Common myeloid progenitor, CD34-positive (primary cell): ENCODE measurements around the gene PBRM1.

ENCODE experiments used
- CTCF ChIA-PET: fragments of 350-600 bp; sonication (Branson Sonifier 250); formaldehyde crosslinking; loops from one replicate; lab custom pipeline; 2021; ENCODE audit warnings: antibody characterized with exemption; lab: Charles Lee
- POLR2A ChIA-PET: fragments of 350-600 bp; sonication (Branson Sonifier 250); formaldehyde crosslinking; loops from one replicate; lab custom pipeline; 2021; ENCODE audit warnings: antibody characterized with exemption; lab: Charles Lee
- DNase-seq, 3 donors: peaks; one replicate each; pipeline versions ENCODE4 v3.0.0 to v3.0.0-alpha.2; 2013
- H3K27ac ChIP-seq, 2 experiments: 1 replicate in 1 of 2; 2 replicates in 1 of 2; pipeline ENCODE4 v1.7.0; 2013; ENCODE audit warnings: inconsistent platforms in 2 of 2, low read length in 2 of 2, mild to moderate bottlenecking in 2 of 2, low read depth in 1 of 2, moderate library complexity in 1 of 2; ENCODE audit not compliant: severe bottlenecking in 2 of 2, insufficient read depth in 1 of 2, poor library complexity in 1 of 2
- H3K27me3 ChIP-seq, 5 experiments: replicated peaks in 2 of 5; 1 replicate in 3 of 5; 2 replicates in 2 of 5; pipeline versions ENCODE4 v1.6.1 to v1.7.0; 2013; ENCODE audit warnings: low read length in 4 of 5, mild to moderate bottlenecking in 2 of 5, moderate library complexity in 2 of 5, inconsistent platforms in 1 of 5; ENCODE audit not compliant: insufficient read depth in 5 of 5, control insufficient read depth in 4 of 5
- H3K36me3 ChIP-seq, 4 experiments: 1 replicate in 2 of 4; 2 replicates in 2 of 4; pipeline versions ENCODE4 v1.6.1 to v1.7.0; 2013; ENCODE audit warnings: low read length in 3 of 4, control low read depth in 1 of 4, mild to moderate bottlenecking in 1 of 4; ENCODE audit not compliant: control insufficient read depth in 4 of 4, insufficient read depth in 4 of 4
- H3K4me1 ChIP-seq, 4 experiments: 1 replicate in 3 of 4; 2 replicates in 1 of 4; pipeline versions ENCODE4 v1.6.1 to v1.7.1; 2013; ENCODE audit warnings: low read length in 3 of 4, mild to moderate bottlenecking in 3 of 4, control low read depth in 1 of 4, inconsistent platforms in 1 of 4, moderate library complexity in 1 of 4; ENCODE audit not compliant: control insufficient read depth in 4 of 4, insufficient read depth in 4 of 4; ENCODE audit errors: control extremely low read depth in 1 of 4
- H3K4me3 ChIP-seq, 7 experiments: 1 replicate in 4 of 7; 2 replicates in 3 of 7; pipeline versions ENCODE4 v1.5.1 to v1.7.0; 2013; ENCODE audit warnings: mild to moderate bottlenecking in 7 of 7, low read length in 6 of 7, moderate library complexity in 6 of 7, inconsistent platforms in 2 of 7, low read depth in 2 of 7, control low read depth in 1 of 7; ENCODE audit not compliant: insufficient read depth in 4 of 7, control insufficient read depth in 1 of 7; ENCODE audit errors: extremely low read depth in 1 of 7
- H3K9me3 ChIP-seq, 5 experiments: 1 replicate in 4 of 5; 2 replicates in 1 of 5; pipeline versions ENCODE4 v1.6.1 to v1.7.1; 2013; ENCODE audit warnings: low read length in 4 of 5, mild to moderate bottlenecking in 2 of 5, inconsistent platforms in 1 of 5, low read depth in 1 of 5, moderate library complexity in 1 of 5; ENCODE audit not compliant: control insufficient read depth in 4 of 5, insufficient read depth in 2 of 5; ENCODE audit errors: control extremely low read depth in 1 of 5
- WGBS: methylation state at CpG from one replicate; pipeline ENCODE4 v1.1.5; 2013; ENCODE audit not compliant: insufficient coverage; 5-methylcytosine and 5-hydroxymethylcytosine counted together

The PBRM1 gene

GRCh38 chr3:52537726-52538421, 147.8 kb downstream of the PBRM1 start:
- CTCF ChIA-PET = interaction anchor here (1.0 to 1.1 kb wide), 2 partner anchors 14 to 71 kb away, joined by 3 read pairs; no protein-coding TSS in a partner anchor
- Histone ChIP-seq H3K27me3 (no peaks in the 10 kb centered on the region), H3K4me1 (peaks cover 10 to 51% (median 41%) of the 10 kb centered on the region in 4 experiments), H3K27ac (no peak overlapping the region), H3K36me3 (peaks cover 3 to 26% (median 7%) of the 10 kb centered on the region in 4 experiments), H3K9me3 (no peaks in the 10 kb centered on the region), H3K4me3 (peak overlapping the region in 6 of 7 experiments; percentile 32 to 91 (median 84))
- 91% methylated on average over 7 of the region's 7 CpGs for WGBS
- POLR2A ChIA-PET = no interaction called here
- no peak for DNase-seq

DNA sequence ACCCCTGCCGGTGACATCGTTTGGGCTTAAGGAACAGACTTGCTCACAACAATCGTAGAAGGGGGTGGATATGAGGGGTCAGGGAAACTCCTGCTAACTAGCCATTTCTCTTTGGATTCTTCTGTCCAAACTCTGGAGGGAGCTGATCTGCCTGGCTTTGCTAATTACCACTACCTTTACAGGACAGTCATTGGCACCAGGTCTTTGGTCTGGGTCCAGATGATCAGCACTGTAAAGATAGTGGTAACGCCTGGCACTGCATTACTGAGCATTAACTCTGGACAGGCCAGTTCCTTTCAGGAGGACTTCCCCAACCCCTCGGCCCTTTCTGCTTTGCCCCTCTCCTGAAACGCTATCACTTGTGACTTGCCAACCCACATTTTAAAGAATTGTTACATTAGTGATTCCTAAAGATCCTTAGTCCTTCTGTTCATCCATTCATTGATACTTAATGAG, 148.5 kb downstream of the PBRM1 start:
- 10% methylated on average over 6 of the region's 6 CpGs for WGBS
- DNase-seq = no peak
- Histone ChIP-seq H3K4me3 (peak overlapping the region; percentile 48 to 91 (median 87)), H3K27me3 (no peaks in the 10 kb centered on the region), H3K4me1 (peaks cover 13 to 58% (median 47%) of the 10 kb centered on the region in 4 experiments), H3K9me3 (no peaks in the 10 kb centered on the region), H3K36me3 (peaks cover 3 to 26% (median 7%) of the 10 kb centered on the region in 4 experiments), H3K27ac (peak overlapping the region; percentile 56 to 86)
- ChIA-PET POLR2A (interaction anchor here (1.1 kb wide), 1 partner anchor 15 kb away, joined by 3 read pairs; no protein-coding TSS in a partner anchor), CTCF (interaction anchor here (1.0 to 1.4 kb wide), 3 partner anchors 14 to 71 kb away, joined by 3 read pairs; no protein-coding TSS in a partner anchor)

GRCh38 chr3:52536369-52537164, 149.1 kb downstream of the PBRM1 start, which contains the start of gene UQCC5:
UQCC5 (plus strand) TSS chr3:52536605; CDS start chr3:52536756, 151 bp downstream.
- H3K4me1 ChIP-seq = peaks cover 14 to 64% (median 53%) of the 10 kb centered on the region in 4 experiments
- H3K27ac ChIP-seq = peak within 1 kb of the TSS; percentile 56 to 86
- CTCF ChIA-PET = interaction anchor here (0.7 to 1.4 kb wide), 8 partner anchors 15 to 66 kb away, joined by 3 to 4 read pairs (median 3); no protein-coding TSS in a partner anchor
- peaks cover 3 to 26% (median 7%) of the 10 kb centered on the region in 4 experiments for H3K36me3 ChIP-seq
- H3K4me3 ChIP-seq = peak within 1 kb of the TSS; percentile 48 to 91 (median 87)
- WGBS = under 1% methylated on average over 55 of the region's 65 CpGs
- no peaks in the 10 kb centered on the region for H3K27me3 ChIP-seq
- H3K9me3 ChIP-seq = no peaks in the 10 kb centered on the region
- POLR2A ChIA-PET = interaction anchor here (0.8 to 1.1 kb wide), 3 partner anchors 16 to 41 kb away, joined by 3 to 5 read pairs (median 3); partner anchors contain the start of gene STAB1
- peak; percentile 98 to 99 (median 99) for DNase-seq

DNA sequence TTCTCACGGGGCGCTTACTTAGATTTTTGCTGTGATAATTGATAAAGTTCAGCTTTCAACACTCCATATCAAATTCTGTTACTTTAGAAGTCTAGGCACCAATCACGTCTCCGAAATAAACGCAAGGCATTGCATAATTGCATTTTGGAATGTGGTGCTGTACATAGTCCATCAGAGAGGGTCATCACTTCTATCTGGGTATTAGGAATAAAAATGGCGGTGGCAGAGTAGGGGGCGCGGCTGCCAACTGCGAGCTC, 149.7 kb downstream of the PBRM1 start:
- no peak for DNase-seq
- Histone ChIP-seq H3K4me1 (peaks cover 14 to 70% (median 55%) of the 10 kb centered on the region in 4 experiments), H3K27ac (no peak overlapping the region), H3K27me3 (no peaks in the 10 kb centered on the region), H3K9me3 (no peaks in the 10 kb centered on the region), H3K4me3 (peak overlapping the region in 4 of 7 experiments; percentile 31 to 81 (median 68)), H3K36me3 (peaks cover 3 to 23% (median 5%) of the 10 kb centered on the region in 4 experiments)
- POLR2A ChIA-PET = interaction anchor here (0.5 to 1.1 kb wide), 4 partner anchors 16 to 41 kb away, joined by 3 to 5 read pairs (median 4); partner anchors contain the start of gene STAB1
- 0% methylated on average over 1 of the region's 9 CpGs for WGBS
- CTCF ChIA-PET = interaction anchor here (0.7 to 1.4 kb wide), 7 partner anchors 16 to 65 kb away, joined by 3 to 4 read pairs (median 3); no protein-coding TSS in a partner anchor

DNA sequence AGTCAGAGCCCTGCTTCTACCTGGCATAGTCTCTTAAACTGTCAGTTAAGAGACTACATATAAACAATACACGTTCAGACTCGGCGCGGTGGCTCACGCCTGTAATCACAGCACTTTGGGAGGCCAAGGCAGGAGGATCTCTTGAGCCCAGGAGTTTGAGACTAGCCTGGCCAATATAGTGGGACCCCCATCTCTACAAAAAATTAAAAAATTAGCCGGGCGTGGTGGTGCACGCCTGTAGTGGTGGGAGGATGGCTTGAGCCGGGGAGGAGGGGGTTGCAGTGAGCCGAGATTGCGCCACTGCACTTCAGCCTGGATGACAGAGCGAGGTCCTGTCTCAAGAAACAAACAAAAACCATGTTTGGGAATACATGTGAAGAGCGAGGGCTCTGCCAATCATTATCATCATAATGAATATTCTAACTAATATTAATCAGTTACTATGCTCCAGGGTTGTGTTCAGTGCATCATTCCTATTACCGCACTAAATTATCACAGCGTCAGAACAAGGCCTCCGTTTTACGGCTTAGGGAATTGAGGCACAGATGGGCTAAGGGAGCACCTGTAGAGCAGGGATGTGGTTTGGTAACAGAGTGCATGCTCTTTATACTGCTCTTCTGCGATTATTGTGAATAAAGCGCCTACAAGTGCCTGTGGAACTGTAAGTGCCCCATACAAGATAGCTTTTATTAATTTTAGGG, 150.2 kb downstream of the PBRM1 start:
- peaks cover 14 to 74% (median 55%) of the 10 kb centered on the region in 4 experiments for H3K4me1 ChIP-seq
- no peaks in the 10 kb centered on the region for H3K9me3 ChIP-seq
- H3K4me3 ChIP-seq = peak overlapping the region in 4 of 7 experiments; percentile 31 to 81 (median 68)
- CTCF ChIA-PET = interaction anchor here (0.7 to 1.4 kb wide), 7 partner anchors 17 to 65 kb away, joined by 3 to 4 read pairs (median 3); no protein-coding TSS in a partner anchor
- H3K27me3 ChIP-seq = no peaks in the 10 kb centered on the region
- POLR2A ChIA-PET = interaction anchor here (0.5 to 1.0 kb wide), 3 partner anchors 21 to 40 kb away, joined by 3 to 5 read pairs (median 5); partner anchors contain the start of gene STAB1
- WGBS = 95% methylated on average over 8 of the region's 19 CpGs
- DNase-seq = no peak
- peaks cover 0 to 22% (median 2%) of the 10 kb centered on the region in 4 experiments for H3K36me3 ChIP-seq
- H3K27ac ChIP-seq = no peak overlapping the region
